Adipose tissue (tissue), 3 donors: ENCODE data around the gene VPS45. TPM values are rescaled to one million over a fixed set of nuclear protein-coding genes. Genes with fewer than 3 reads are reported as not detected.
"Not testable (repeated sequence)": the region's sequence is repeated elsewhere in the genome, so short reads cannot be mapped to it uniquely, and the experiment has no call there.

Experiments used
- H3K27ac ChIP-seq: one replicate; pipeline ENCODE4 v1.5.1; 2013; ENCODE audit warnings: low read depth, low read length
- WGBS, 3 donors: extraction: QIAGEN DNeasy Blood & Tissue Kit; methylation state at CpG; one replicate each; pipeline ENCODE4 v1.1.7; 2013; 5-methylcytosine and 5-hydroxymethylcytosine counted together
- polyA plus RNA-seq, 3 donors: library from polyadenylated mRNA; stranded (reverse); fragments of 200-250 nt; gene quantifications; one replicate each; pipeline ENCODE4 v1.2.3, GENCODE V29; 2013
- donor health status: healthy with polysubstance abuse.
- donor health status: Bipolar disorder and iron deficiency.
- donor health status: healthy.

The VPS45 gene
- polyA plus RNA-seq, 3 donors: 9.6 to 22.4 (median 21.3) TPM

DNA sequence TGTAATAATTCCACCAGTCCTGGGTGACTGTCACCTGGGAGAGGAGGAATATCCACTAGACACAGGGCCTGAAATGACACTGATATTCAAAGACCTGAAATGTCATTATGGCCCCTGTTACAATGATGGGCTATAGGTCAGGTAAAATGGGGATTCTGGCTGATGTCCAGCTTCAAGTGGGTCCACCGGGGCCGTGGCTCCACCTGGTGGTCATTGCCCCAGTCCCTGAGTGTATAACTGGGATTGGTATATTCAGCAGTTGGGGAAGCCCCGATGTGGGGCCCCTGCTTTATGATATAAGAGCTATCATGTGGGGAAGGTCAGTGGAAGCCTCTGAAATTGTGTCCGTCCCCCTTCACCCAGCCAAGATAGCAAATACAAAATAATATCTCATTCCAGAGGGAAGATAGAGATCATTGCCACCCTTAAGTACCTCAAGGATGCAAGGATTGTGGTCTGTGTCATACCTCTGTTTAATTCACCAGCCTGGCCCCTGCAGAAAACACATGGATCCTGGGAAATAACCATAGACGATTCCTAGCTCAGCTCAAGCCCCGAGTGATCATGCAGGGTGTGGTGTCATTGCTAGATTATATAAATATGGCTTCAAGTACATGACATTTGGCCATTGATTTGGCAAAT lies 101.5 kb downstream of the VPS45 start:
- H3K27ac ChIP-seq: no peak overlapping the region
- 13 to 18% (median 13%) methylated on average over 6 of the region's 6 CpGs for WGBS, 3 donors

DNA sequence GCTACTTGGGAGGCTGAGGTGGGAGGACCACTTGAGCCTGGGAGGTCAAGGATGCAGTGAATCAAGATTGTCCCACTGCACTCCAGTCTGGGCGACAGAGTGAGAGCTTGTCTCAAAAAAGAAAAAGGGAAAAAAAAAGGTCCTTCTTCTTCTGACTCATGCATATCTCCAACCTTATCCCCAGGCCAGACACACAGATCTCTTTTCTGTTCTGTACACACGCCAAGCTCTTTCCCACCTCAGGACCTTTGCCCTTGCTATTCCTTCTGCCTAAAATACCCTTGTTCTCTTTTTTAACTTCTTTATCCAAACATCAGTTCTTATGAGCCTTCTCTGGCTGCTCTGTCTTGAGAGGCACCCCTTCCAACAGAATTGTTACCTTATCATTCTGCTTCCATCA lies 104.2 kb downstream of the VPS45 start:
- WGBS, 3 donors: 88 to 94% (median 92%) methylated on average over 2 of the region's 2 CpGs

DNA sequence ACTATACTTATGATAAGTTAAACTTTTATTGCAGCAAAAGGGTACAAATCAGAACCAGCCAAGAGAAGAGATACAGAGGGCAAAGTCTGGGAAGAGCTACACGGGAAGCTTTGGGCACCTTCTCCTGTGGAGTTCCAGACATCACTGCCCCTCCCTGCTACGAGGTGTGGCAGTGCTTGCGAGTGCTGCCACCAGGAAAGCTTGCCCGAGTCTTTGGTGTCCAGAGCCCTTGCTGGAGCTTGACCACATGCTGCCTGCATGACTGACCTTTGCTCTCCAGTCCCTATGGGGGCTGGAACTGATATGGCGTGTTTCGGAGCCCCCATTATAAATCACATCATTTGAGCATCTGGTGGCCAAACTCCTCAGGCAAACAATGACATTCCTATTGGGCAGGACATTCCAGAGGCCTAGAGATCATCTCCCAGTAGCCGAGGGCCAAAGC lies 105.6 kb downstream of the VPS45 start:
- 68 to 85% (median 73%) methylated on average over 7 of the region's 7 CpGs for WGBS, 3 donors
- no peak overlapping the region for H3K27ac ChIP-seq

More for the DNA sequence above, 104.2 kb downstream of the VPS45 start:
- H3K27ac ChIP-seq: no peak overlapping the region

DNA sequence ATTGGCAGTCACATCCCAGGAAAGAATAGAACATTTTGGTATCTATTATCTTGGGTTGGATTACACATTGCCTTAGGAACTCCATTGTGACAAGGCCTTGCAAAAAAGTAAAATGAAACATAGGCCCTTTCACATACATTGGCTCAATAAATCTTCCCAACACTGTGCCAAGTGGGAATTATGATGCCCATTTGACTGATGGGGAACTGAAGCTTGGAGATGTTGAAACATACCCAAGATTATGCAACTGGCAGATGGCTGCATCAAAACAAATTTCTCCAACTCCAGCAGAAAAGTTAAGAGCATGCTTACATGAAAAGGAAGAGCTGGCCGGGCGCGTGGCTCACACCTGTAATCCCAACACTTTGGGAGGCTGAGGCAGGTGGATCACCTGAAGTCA lies 109.0 kb downstream of the VPS45 start:
- no peak overlapping the region for H3K27ac ChIP-seq
- WGBS, 3 donors: 41 to 94% (median 58%) methylated on average over 3 of the region's 3 CpGs

DNA sequence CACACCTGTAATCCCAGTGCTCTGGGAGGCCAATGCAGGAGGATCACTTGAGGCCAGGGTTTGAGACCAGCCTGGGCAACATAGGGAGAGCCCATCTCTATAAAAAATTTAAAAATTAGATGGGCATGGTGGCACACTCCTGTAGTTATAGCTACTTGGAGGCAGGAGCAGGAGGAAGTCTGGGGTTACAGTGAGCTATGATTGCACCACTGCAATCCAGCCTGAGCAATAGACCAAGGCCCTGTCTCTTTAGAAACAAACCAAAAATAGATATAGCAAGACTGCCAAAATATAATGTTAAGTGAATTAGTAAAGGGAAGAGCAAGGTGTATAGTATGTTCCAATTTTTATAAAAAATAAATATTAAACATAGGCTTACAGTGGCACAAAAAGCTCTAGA lies 111.0 kb downstream of the VPS45 start:
- H3K27ac ChIP-seq: no peak overlapping the region

DNA sequence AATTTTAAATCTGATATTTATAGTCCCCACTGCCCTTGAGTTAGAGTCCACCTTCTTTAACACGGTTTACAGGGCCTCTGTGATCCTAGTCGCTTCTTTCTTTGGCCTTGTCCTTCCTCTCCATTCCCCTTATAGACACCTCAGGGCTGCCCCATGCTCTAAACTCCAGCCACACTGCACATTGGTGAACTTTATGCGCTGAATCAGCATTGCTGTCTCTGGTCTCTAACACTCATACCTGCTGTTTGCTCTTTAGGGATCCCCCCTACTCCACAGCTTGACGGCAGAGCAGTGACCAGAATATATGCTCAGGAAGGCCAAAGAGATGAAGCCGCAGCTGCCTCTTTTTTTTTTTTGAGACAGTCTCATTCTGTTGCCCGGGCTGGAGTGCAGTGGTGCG lies 112.3 kb downstream of the VPS45 start:
- WGBS, 3 donors: 88 to 94% (median 89%) methylated on average over 7 of the region's 7 CpGs

DNA sequence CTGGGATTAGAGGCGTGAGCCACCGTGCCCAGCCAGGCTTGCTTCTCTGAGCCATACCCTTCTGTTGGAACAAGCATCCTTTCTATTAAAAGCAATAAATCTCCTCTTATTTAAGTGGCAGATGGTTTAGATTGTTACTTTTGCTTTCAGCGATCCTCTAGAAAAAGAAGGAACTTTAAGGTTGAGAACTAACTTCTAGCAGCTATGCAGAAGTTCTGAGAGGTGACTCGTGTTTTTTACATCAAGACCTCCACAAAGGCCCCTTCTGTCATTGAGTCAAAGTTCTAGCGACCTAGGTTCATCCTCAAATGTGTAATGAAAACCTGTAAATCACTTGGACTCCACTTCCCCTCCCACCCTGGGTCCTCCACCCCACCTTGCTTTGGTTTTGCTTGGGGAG lies 112.9 kb downstream of the VPS45 start:
- WGBS, 3 donors: 50 to 68% (median 62%) methylated on average over 5 of the region's 5 CpGs
- no peak overlapping the region for H3K27ac ChIP-seq

More for the DNA sequence above, 112.3 kb downstream of the VPS45 start:
- H3K27ac ChIP-seq: no peak overlapping the region

DNA sequence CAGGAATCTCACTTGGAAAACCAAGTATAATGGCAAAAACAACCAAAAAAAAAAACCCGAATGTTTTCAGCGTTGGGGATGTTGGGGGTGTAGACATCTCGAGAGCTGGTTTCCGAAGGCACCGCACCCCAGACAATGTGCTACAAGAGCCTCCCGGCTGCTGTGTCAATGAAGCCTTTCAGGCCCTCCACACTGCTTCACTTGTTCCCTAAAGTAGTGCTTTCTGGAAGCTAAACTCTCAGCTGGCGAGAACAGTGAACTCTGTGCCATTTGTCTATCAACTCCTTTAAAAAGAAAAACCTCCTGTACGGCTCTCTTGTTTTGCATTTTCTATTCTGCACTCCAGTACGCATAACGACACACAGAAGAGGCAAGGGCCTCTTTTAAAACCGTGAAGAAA lies 114.7 kb downstream of the VPS45 start:
- H3K27ac ChIP-seq: no peak overlapping the region
- 80 to 89% (median 86%) methylated on average over 11 of the region's 11 CpGs for WGBS, 3 donors

DNA sequence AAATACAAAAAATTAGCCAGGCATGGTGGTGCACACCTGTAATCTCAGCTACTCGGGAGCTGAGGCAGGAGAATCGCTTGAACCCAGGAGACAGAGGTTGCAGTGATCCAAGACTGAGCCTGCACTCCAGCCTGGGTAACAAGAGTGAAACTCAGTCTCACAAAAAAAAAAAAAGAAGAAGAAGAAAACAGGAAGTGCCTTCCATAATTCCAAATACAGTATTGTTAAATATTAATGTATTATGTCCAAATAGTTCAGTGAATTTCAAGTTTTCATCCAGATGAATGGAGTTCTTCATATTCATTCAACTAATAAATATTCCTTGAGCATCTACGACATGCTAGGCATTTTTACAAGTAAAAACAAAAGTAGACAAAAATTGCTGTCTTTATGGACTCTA lies 115.5 kb downstream of the VPS45 start:
- H3K27ac ChIP-seq: no peak overlapping the region
- 85 to 86% (median 86%) methylated on average over 3 of the region's 3 CpGs for WGBS, 3 donors

DNA sequence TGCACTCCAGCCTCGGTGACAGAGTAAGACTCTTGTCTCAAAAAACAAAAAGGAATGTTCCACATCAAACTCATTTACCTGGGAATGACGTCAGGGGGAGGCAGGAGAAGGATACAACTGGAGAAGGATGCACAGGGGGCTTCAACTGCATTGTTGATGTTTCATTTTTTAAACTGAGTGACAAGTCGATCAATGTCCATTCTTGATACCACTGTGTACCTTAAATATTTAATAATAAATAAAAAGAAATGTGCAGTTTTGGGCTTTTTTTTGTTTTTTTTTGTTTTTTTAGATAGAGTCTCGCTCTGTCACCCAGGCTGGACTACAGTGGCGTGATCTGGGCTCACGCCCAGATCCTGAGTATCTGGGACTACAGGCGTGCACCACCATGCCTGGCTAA lies 117.9 kb downstream of the VPS45 start:
- no peak overlapping the region for H3K27ac ChIP-seq
- 87 to 93% (median 93%) methylated on average over 7 of the region's 7 CpGs for WGBS, 3 donors

DNA sequence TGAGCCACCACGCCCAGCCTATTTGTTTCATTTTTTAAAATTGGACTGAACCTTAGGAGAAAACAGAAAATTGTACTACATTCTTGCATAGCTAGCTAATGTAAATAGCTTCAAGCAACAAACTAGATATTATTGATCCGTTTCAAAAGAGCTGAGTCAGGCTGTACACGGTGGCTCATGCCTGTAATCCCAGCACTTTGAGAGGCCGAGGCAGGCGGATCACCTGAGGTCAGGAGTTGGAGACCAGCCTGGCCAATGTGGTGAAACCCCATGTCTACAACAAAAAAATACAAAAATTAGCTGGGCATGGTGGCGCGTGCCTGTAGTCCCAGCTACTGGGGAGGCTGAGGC lies 118.8 kb downstream of the VPS45 start:
- 48 to 78% (median 78%) methylated on average over 7 of the region's 7 CpGs for WGBS, 3 donors
- H3K27ac ChIP-seq: not testable (repeated sequence)

DNA sequence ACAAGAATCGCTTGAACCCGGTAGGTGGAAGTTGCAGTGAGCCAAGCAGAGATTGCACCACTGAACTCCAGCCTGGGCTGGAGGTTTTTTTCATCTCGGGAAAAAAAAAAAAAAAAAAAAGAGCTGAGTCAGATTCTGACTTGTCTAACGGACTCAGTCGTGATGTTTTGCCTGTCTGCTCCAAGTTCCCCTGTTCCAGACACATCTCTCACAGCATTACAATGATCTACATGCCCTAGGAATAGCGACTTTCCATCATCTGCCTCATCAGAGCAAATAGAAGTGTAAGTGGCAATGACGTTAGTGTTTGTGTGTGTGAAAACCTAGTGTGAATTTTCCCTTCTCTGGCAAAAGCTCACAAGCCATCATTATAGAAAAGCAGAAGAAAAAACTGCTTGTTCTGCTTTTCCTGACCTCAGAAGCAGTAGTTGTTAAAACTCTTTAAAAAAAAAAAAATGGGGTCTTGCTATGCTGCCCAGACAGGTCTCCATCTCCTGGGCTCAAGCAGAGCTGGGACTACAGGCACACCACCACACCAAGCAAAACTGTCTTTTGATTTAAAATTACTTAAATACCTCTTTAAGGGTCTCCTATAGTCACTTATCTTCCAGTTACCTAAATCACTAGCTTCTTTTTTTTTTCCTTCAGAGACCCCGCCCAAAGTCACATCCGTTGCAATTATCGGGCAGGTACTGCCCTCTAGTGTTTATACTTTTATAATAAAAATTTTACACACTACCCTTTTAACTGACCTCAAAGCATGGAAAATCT lies 119.4 kb downstream of the VPS45 start:
- 16 to 37% (median 17%) methylated on average over 10 of the region's 10 CpGs for WGBS, 3 donors
- H3K27ac ChIP-seq: no peak overlapping the region

DNA sequence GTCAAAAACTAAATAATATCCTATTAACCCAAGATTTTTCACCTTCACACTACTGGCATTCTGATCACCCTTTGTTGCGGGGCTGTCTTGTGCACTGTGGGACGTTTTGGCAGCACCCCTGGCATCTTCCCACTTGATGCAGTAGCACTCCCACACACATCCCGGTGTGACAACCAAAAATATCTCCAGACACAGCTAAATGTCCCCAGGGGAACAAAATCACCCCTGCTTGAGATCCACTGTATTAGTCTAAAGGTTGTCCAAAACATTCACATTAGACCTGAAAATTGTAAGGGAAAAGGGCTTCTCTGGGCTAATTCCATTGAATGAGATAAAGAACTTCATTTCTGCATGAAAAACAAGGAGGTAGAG lies 120.0 kb downstream of the VPS45 start:
- WGBS, 3 donors: 18 to 25% (median 24%) methylated on average over 3 of the region's 3 CpGs
- no peak overlapping the region for H3K27ac ChIP-seq

DNA sequence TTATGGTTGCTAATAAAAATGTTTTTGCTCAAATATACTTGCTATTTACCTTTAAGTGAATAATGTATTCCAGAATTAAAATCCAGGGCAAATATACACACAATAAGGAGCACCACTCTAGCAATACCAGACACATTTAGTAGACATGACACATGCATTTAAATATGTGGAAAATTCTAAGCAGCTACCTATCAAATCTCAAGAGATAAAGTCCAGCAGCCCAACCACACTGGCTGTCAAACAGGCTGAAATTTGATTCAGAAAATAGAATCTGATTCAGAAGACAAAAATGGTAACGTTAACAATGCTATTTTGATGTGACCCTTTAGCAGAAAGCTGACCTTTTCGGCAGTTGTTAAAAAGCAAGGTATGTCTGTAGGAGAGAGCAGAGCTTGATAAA lies 124.4 kb downstream of the VPS45 start:
- no peak overlapping the region for H3K27ac ChIP-seq
- 64 to 67% (median 65%) methylated on average over 2 of the region's 2 CpGs for WGBS, 3 donors

DNA sequence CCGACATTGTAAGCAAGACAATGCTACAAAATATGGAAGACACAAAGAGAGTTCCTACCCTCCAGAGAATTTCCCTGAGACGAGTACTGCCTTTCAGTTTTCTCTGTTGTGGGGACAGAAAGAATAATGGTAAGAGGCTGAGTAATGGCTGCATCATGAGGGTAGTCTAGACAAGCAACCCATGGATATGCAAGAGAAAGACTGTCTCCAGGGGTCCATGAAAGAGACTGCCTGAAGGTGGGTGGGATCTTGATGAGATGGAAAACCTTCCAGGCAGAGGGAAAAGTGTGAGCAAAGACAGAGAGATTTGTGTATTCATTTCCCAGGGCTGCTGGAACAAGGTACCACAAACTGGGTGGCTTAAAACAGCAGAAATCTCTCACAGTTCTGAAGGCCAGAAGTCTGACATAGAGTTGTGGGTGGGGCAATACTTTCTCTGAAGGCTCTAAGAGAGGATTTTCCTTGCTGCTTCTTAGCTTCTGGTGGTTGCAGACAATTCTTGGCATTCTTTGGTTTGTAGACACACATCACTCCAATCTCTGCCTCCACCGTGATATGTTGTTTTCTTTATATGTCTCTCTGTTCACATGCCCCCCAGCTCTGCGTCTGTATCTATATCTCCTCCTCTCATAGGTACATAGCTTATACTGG lies 126.9 kb downstream of the VPS45 start:
- WGBS, 3 donors: 82 to 87% (median 86%) methylated on average over 4 of the region's 4 CpGs
- no peak overlapping the region for H3K27ac ChIP-seq

Other genes with a start within 250 kb of the VPS45 start
- gene BOLA1, start 168.2 kb upstream of the VPS45 start, polyA plus RNA-seq: 10 to 100 TPM; 19.7 to 23.5 (median 21.7) TPM
- gene SV2A, start 149.9 kb upstream of the VPS45 start, polyA plus RNA-seq: under 1 TPM; 0.33 to 0.94 (median 0.45) TPM
- gene SF3B4, start 140.0 kb upstream of the VPS45 start, polyA plus RNA-seq: 10 to 100 TPM; 13.0 to 34.8 (median 23.6) TPM
- gene MTMR11, start 130.9 kb upstream of the VPS45 start, polyA plus RNA-seq: 1 to 10 TPM; 1.4 to 7.3 (median 2.1) TPM
- 1 to 10 TPM; 2.4 to 8.2 (median 7.5) TPM for gene OTUD7B, start 57.0 kb upstream of the VPS45 start, polyA plus RNA-seq
- 10 to 100 TPM in 2 of 3 donors, 1 to 10 TPM in 1; 4.1 to 39.6 (median 29.4) TPM for gene PLEKHO1, start 82.1 kb downstream of the VPS45 start, polyA plus RNA-seq
- 10 to 100 TPM in 2 of 3 donors, 1 to 10 TPM in 1; 6.0 to 33.2 (median 12.9) TPM for gene ANP32E, start 168.3 kb downstream of the VPS45 start, polyA plus RNA-seq
- gene CA14, start 190.0 kb downstream of the VPS45 start, polyA plus RNA-seq: under 1 TPM in 1 of 3 donors, not detected in 2; 0.03 TPM
- 100 to 1,000 TPM in 2 of 3 donors, 10 to 100 TPM in 1; 81.4 to 126 (median 106) TPM for gene APH1A, start 201.2 kb downstream of the VPS45 start, polyA plus RNA-seq
- gene C1orf54, start 205.0 kb downstream of the VPS45 start, polyA plus RNA-seq: 10 to 100 TPM in 2 of 3 donors, 1 to 10 TPM in 1; 2.2 to 50.5 (median 17.8) TPM
- 1 to 10 TPM; 1.8 to 2.2 (median 1.8) TPM for gene CIART, start 214.8 kb downstream of the VPS45 start, polyA plus RNA-seq
- 10 to 100 TPM; 33.0 to 93.9 (median 56.9) TPM for gene MRPS21, start 226.1 kb downstream of the VPS45 start, polyA plus RNA-seq